Measurements from ENCODE around the gene ARHGEF3. TPM values are rescaled to one million over a fixed set of nuclear protein-coding genes. Genes with fewer than 3 reads are reported as not detected.

The ARHGEF3 gene
- total RNA-seq, 4 donors from 2014 or later = 15.9 to 79.4 (median 44.8) TPM

- Histone ChIP-seq H3K9me3 (no peaks in the 10 kb centered on the region), H3K27ac (peak overlapping the region; percentile 41 to 56), H3K36me3 (no peaks in the 10 kb centered on the region), H3K27me3 (no peaks in the 10 kb centered on the region), H3K4me3 (no peak overlapping the region), H3K4me1 (no peaks in the 10 kb centered on the region)
- intact Hi-C loops (cut with DNase I; ENCODE audit: low total_unique reads) = no loop called here
- no peak for DNase-seq
- TF ChIP-seq CTCF (IDR thresholded peaks at IDR 0.05) (no peak), POLR2A (IDR thresholded peaks at IDR 0.05) (no peak)
These were observed 36.7 kb upstream of the ARHGEF3 start for GRCh38 chr3:56838448-56838847.

DNA sequence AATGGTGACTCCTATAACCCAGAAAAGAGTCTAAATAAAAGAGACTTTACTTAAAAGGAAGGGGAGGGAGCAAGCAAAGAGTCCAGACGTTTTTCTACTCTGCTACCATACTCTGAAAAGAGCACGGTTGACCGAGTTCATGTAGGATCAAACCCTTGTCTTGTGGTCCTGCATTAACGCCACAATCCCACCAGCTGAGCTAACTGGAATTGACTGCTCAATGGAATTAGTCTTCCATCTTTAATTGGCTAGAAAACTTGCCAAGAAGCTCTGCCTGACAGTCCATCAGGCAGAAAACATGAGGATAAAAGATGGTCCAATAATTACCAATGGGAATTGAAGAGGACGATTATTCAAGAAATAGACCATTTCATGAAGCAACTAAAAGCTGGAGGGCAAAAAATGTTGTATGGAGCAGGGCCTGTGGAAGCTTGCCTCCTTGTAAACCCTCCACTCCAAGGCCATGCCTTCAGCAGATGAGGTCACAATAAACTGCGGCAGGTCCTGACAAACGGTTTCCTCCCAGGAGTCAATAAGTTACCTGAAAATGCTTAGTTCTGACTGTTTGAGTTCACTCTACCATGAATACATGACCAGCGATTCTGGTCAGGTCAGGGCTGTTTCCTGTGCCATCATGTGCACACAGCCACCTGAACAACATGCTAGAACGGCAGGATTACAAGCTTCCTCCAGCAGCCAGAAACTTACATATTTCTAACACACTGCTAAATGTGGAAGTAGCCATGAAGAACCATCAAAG lies 35.6 kb upstream of the ARHGEF3 start:
- Histone ChIP-seq H3K4me3 (no peak overlapping the region), H3K9me3 (no peaks in the 10 kb centered on the region), H3K27ac (no peak overlapping the region), H3K4me1 (no peaks in the 10 kb centered on the region), H3K36me3 (no peaks in the 10 kb centered on the region), H3K27me3 (no peaks in the 10 kb centered on the region)
- TF ChIP-seq CTCF (IDR thresholded peaks at IDR 0.05) (no peak), POLR2A (IDR thresholded peaks at IDR 0.05) (no peak)
- intact Hi-C loops (cut with DNase I; ENCODE audit: low total_unique reads) = no loop called here
- no peak for DNase-seq

GRCh38 chr3:56836276-56837163 lies 34.8 kb upstream of the ARHGEF3 start:
- no peaks in the 10 kb centered on the region for H3K36me3 ChIP-seq
- H3K4me1 ChIP-seq = no peaks in the 10 kb centered on the region
- DNase-seq = no peak
- no peak overlapping the region for H3K27ac ChIP-seq
- no peaks in the 10 kb centered on the region for H3K9me3 ChIP-seq
- TF ChIP-seq CTCF (IDR thresholded peaks at IDR 0.05) (no peak), POLR2A (IDR thresholded peaks at IDR 0.05) (no peak)
- intact Hi-C loops (cut with DNase I; ENCODE audit: low total_unique reads) = no loop called here
- no peaks in the 10 kb centered on the region for H3K27me3 ChIP-seq
- no peak overlapping the region for H3K4me3 ChIP-seq

- TF ChIP-seq CTCF (IDR thresholded peaks at IDR 0.05) (no peak), POLR2A (IDR thresholded peaks at IDR 0.05) (no peak)
- intact Hi-C loops (cut with DNase I; ENCODE audit: low total_unique reads) = no loop called here
- DNase-seq = no peak
- Histone ChIP-seq H3K9me3 (no peaks in the 10 kb centered on the region), H3K27ac (no peak overlapping the region), H3K4me3 (no peak overlapping the region), H3K4me1 (no peaks in the 10 kb centered on the region), H3K27me3 (no peaks in the 10 kb centered on the region), H3K36me3 (no peaks in the 10 kb centered on the region)
These were observed 34.0 kb upstream of the ARHGEF3 start for GRCh38 chr3:56835650-56836227.

DNA sequence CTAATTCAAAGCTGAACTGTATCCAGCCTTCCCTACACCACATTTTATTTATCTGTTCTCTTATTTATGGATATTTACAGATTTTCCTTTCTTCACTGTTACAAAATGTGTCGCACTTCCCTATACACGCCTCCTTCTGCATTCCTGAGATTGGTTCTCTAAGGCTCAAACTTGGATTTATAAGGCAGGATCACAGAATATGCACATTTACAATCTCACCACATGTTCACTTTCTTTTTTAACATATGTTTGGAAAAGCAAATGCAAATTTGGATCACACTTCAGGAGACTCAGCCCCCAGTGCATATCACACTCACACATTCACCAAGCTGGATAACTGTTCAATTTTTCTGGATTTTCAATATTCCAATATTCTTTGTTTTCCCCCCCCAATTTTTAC lies 31.8 kb upstream of the ARHGEF3 start:
- TF ChIP-seq POLR2A (IDR thresholded peaks at IDR 0.05) (no peak), CTCF (IDR thresholded peaks at IDR 0.05) (no peak)
- intact Hi-C loops (cut with DNase I; ENCODE audit: low total_unique reads) = no loop called here
- Histone ChIP-seq H3K27ac (no peak overlapping the region), H3K27me3 (no peaks in the 10 kb centered on the region), H3K4me3 (no peak overlapping the region), H3K36me3 (no peaks in the 10 kb centered on the region), H3K9me3 (no peaks in the 10 kb centered on the region), H3K4me1 (no peaks in the 10 kb centered on the region)
- DNase-seq = no peak

Measured in uterus (tissue), 4 donors.